HepG2 (cell line): Measurements from ENCODE around the gene ATAD3C. TPM values are rescaled to one million over a fixed set of nuclear protein-coding genes. Genes with fewer than 3 reads are reported as not detected.

Source experiments
- ESRRA ChIP-seq: sonication (generic); formaldehyde crosslinking; IDR thresholded peaks from 2 replicates; pipeline ENCODE4 v1.5.1; 2020; ENCODE audit warnings: mild to moderate bottlenecking, low read depth, missing genetic modification reagents
- MNT ChIP-seq: fragments of 450-650 bp; IDR thresholded peaks from 2 replicates; pipeline ENCODE4 v1.6.1; 2016
- PRDM4 ChIP-seq: sonication (generic); formaldehyde crosslinking; IDR thresholded peaks from 2 replicates; pipeline ENCODE4 v1.9.0; 2021; ENCODE audit warnings: missing genetic modification reagents, borderline replicate concordance
- SKI ChIP-seq: fragments of 450-650 bp; IDR thresholded peaks from one replicate; pipeline ENCODE4 v1.6.1; 2018; ENCODE audit warnings: mild to moderate bottlenecking; ENCODE audit not compliant: partially characterized antibody
- SP1 ChIP-seq, 2 experiments: fragments of 450-650 bp in 1 of 2; sonication (generic) in 1 of 2; formaldehyde crosslinking in 1 of 2; IDR thresholded peaks; 2 replicates each; pipeline versions ENCODE4 v1.4.0 to v1.6.1; 2016 to 2020; ENCODE audit warnings: missing genetic modification reagents in 1 of 2
- SYNCRIP ChIP-seq: fragments of 200-400 bp; formaldehyde crosslinking; IDR thresholded peaks from 2 replicates; pipeline ENCODE4 v1.6.1; 2018; ENCODE audit warnings: mild to moderate bottlenecking, low read depth, low read length; ENCODE audit not compliant: insufficient read depth
- ZBTB1 ChIP-seq: sonication (generic); formaldehyde crosslinking; IDR thresholded peaks from 2 replicates; pipeline ENCODE4 v1.4.0; 2020; ENCODE audit warnings: missing genetic modification reagents, borderline replicate concordance
- ZMYM2 ChIP-seq: sonication (generic); formaldehyde crosslinking; IDR thresholded peaks from 2 replicates; pipeline ENCODE4 v1.8.0; 2022; ENCODE audit warnings: mild to moderate bottlenecking, missing genetic modification reagents
- ZNF124 ChIP-seq: sonication (generic); formaldehyde crosslinking; IDR thresholded peaks from 2 replicates; pipeline ENCODE4 v1.4.0; 2020; ENCODE audit warnings: missing genetic modification reagents
- ZNF430 ChIP-seq: sonication (generic); formaldehyde crosslinking; IDR thresholded peaks from 2 replicates; pipeline ENCODE4 v1.9.0; 2021; ENCODE audit warnings: mild to moderate bottlenecking, missing genetic modification reagents
- ZNF451 ChIP-seq: sonication (generic); formaldehyde crosslinking; IDR thresholded peaks from 2 replicates; pipeline ENCODE4 v1.5.0; 2020; ENCODE audit warnings: mild to moderate bottlenecking, missing genetic modification reagents
- ZSCAN20 ChIP-seq: sonication (generic); formaldehyde crosslinking; IDR thresholded peaks from 2 replicates; pipeline ENCODE4 v1.4.0; 2020; ENCODE audit warnings: missing genetic modification reagents, mild to moderate bottlenecking, borderline replicate concordance
- polyA plus RNA-seq, 8 experiments: library from polyadenylated mRNA; depleted of rRNA in 3 of 8; stranded (reverse) in 7 of 8; unstranded in 1 of 8; fragments of >200 nt; fragmentation: Illumina TruSeq in 4 of 8; extraction: Trizol in 4 of 8; gene quantifications; 2 replicates each; pipeline versions ENCODE4 v1.2.1 to v1.2.3, GENCODE V29; 2011 to 2016; ENCODE audit warnings: low read depth in 4 of 8, missing spikeins in 1 of 8, mixed read lengths in 1 of 8; ENCODE audit not compliant: insufficient read depth in 1 of 8
- total RNA-seq, 5 experiments: library from RNA; depleted of rRNA; stranded (reverse); fragments of >200 nt; fragmentation: Illumina TruSeq; extraction: Trizol; gene quantifications; 2 replicates each; pipeline ENCODE4 v1.2.3, GENCODE V29; 2016; ENCODE audit warnings: low read depth in 1 of 5
- TF ChIP-seq, protein P1 (sequence below): sonication (generic); formaldehyde crosslinking; IDR thresholded peaks from 2 replicates; pipeline ENCODE4 v1.5.0; 2020; ENCODE audit warnings: mild to moderate bottlenecking, missing genetic modification reagents, moderate library complexity
- TF ChIP-seq, protein P2 (sequence below): sonication (generic); formaldehyde crosslinking; IDR thresholded peaks from 2 replicates; pipeline ENCODE4 v1.8.0; 2022; ENCODE audit warnings: low read depth, missing genetic modification reagents
- TF ChIP-seq, protein P3 (sequence below): sonication (generic); formaldehyde crosslinking; IDR thresholded peaks from 2 replicates; pipeline ENCODE4 v1.5.1; 2020; ENCODE audit warnings: missing genetic modification reagents, mild to moderate bottlenecking, borderline replicate concordance

Gene ATAD3C
- total and polyA plus RNA-seq, 2 of the 13 experiments (the other 11 are each of a cell fraction or from before 2014, with no cell fraction given), result 2.4 to 3.2 TPM

GRCh38 chr1:1511533-1512285 lies 62.2 kb downstream of the ATAD3C start, which contains the start of gene ATAD3A (continued):
- TF ChIP-seq, protein P1, sequence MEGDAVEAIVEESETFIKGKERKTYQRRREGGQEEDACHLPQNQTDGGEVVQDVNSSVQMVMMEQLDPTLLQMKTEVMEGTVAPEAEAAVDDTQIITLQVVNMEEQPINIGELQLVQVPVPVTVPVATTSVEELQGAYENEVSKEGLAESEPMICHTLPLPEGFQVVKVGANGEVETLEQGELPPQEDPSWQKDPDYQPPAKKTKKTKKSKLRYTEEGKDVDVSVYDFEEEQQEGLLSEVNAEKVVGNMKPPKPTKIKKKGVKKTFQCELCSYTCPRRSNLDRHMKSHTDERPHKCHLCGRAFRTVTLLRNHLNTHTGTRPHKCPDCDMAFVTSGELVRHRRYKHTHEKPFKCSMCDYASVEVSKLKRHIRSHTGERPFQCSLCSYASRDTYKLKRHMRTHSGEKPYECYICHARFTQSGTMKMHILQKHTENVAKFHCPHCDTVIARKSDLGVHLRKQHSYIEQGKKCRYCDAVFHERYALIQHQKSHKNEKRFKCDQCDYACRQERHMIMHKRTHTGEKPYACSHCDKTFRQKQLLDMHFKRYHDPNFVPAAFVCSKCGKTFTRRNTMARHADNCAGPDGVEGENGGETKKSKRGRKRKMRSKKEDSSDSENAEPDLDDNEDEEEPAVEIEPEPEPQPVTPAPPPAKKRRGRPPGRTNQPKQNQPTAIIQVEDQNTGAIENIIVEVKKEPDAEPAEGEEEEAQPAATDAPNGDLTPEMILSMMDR (CRISPR knock-in tag), result no peak; the same call in none of the 2 replicates
- TF ChIP-seq, protein P2, sequence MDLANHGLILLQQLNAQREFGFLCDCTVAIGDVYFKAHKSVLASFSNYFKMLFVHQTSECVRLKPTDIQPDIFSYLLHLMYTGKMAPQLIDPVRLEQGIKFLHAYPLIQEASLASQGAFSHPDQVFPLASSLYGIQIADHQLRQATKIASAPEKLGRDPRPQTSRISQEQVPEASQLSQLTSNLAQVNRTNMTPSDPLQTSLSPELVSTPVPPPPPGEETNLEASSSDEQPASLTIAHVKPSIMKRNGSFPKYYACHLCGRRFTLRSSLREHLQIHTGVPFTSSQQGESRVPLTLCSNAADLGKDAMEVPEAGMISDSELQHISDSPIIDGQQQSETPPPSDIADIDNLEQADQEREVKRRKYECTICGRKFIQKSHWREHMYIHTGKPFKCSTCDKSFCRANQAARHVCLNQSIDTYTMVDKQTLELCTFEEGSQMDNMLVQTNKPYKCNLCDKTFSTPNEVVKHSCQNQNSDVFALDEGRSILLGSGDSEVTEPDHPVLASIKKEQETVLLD (CRISPR knock-in tag), result peak; percentile 94
- TF ChIP-seq SKI (peak; percentile 23), MNT (peak; percentile 68), ZMYM2 (no peak), ZSCAN20 (CRISPR knock-in tag) (no peak), SYNCRIP (no peak), ZNF124 (CRISPR knock-in tag) (peak; percentile 64; the same call in 1 of the 2 replicates), ZNF451 (CRISPR knock-in tag) (peak; percentile 61; the same call in 1 of the 2 replicates), ZBTB1 (CRISPR knock-in tag) (no peak), ESRRA (CRISPR knock-in tag) (peak; percentile 54; the same call in 1 of the 2 replicates), PRDM4 (CRISPR knock-in tag) (no peak), ZNF430 (no peak), SP1 (IDR thresholded peaks at IDR 0.05) (no peak), SP1 (CRISPR knock-in tag; IDR thresholded peaks at IDR 0.05) (peak; percentile 65)
- TF ChIP-seq, protein P3, sequence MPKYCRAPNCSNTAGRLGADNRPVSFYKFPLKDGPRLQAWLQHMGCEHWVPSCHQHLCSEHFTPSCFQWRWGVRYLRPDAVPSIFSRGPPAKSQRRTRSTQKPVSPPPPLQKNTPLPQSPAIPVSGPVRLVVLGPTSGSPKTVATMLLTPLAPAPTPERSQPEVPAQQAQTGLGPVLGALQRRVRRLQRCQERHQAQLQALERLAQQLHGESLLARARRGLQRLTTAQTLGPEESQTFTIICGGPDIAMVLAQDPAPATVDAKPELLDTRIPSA (CRISPR knock-in tag), result no peak
